OCI-LY7 (cell line): ENCODE measurements around the gene ITGB7.

ENCODE experiments used
- CTCF ChIP-seq: fragments of 200-600 bp; sonication (generic); conservative IDR thresholded peaks from 2 replicates; pipeline ENCODE4 v1.5.1; 2014; ENCODE audit warnings: mild to moderate bottlenecking, antibody characterized with exemption, low read length, moderate library complexity, mixed read lengths
- EZH2phosphoT487 ChIP-seq: fragments of 200-600 bp; sonication (generic); IDR thresholded peaks from 2 replicates; pipeline ENCODE4 v1.6.1; 2018; ENCODE audit warnings: low read depth, borderline replicate concordance, mild to moderate bottlenecking, mixed run types, antibody characterized with exemption, low read length, moderate library complexity, mixed read lengths

GRCh38 chr12:53200458-53201176 is 6.4 kb downstream of the ITGB7 start:
- no peak for TF ChIP-seq CTCF
- TF ChIP-seq EZH2phosphoT487: no peak
